H9 (cell line): Measurements from ENCODE around the gene GRM3. TPM values are rescaled to one million over a fixed set of nuclear protein-coding genes. Genes with fewer than 3 reads are reported as not detected.

Source experiments
- DNase-seq: peaks from one replicate; pipeline ENCODE4 v3.0.0-alpha.2; 2017
- H2AFZ ChIP-seq: one replicate; pipeline ENCODE4 v1.6.1; 2013; ENCODE audit warnings: mild to moderate bottlenecking, low read length, control low read depth, moderate library complexity
- H2AK5ac ChIP-seq: 2 replicates; pipeline ENCODE4 v1.6.1; 2013; ENCODE audit warnings: low read length, control low read depth, mixed read lengths; ENCODE audit not compliant: insufficient read length
- H2BK120ac ChIP-seq: one replicate; pipeline ENCODE4 v1.6.1; 2013; ENCODE audit warnings: low read depth, mild to moderate bottlenecking, low read length, control low read depth, inconsistent platforms; ENCODE audit not compliant: poor library complexity, severe bottlenecking
- H2BK12ac ChIP-seq: 2 replicates; pipeline ENCODE4 v1.6.1; 2013; ENCODE audit warnings: low read length, control low read depth, mixed read lengths, low read depth; ENCODE audit not compliant: insufficient read length
- H2BK15ac ChIP-seq: 2 replicates; pipeline ENCODE4 v1.6.1; 2013; ENCODE audit warnings: low read depth, low read length, control low read depth
- H2BK20ac ChIP-seq: one replicate; pipeline ENCODE4 v1.6.1; 2013; ENCODE audit warnings: low read depth, mild to moderate bottlenecking, low read length, control low read depth, inconsistent platforms; ENCODE audit not compliant: poor library complexity, severe bottlenecking
- H2BK5ac ChIP-seq: 2 replicates; pipeline ENCODE4 v1.6.1; 2013; ENCODE audit warnings: low read length, control low read depth, mixed read lengths; ENCODE audit not compliant: insufficient read length
- H3K14ac ChIP-seq: 2 replicates; pipeline ENCODE4 v1.6.1; 2013; ENCODE audit warnings: low read length, control low read depth; ENCODE audit not compliant: insufficient read depth
- H3K18ac ChIP-seq: 2 replicates; pipeline ENCODE4 v1.6.1; 2013; ENCODE audit warnings: low read depth, mild to moderate bottlenecking, mixed read lengths, low read length, control low read depth; ENCODE audit not compliant: insufficient read length
- H3K23ac ChIP-seq: 2 replicates; pipeline ENCODE4 v1.6.1; 2013; ENCODE audit warnings: low read length, control low read depth, mixed read lengths, low read depth; ENCODE audit not compliant: insufficient read length
- H3K23me2 ChIP-seq: 2 replicates; pipeline ENCODE4 v1.6.1; 2013; ENCODE audit warnings: low read depth, mild to moderate bottlenecking, mixed read lengths, low read length, control low read depth; ENCODE audit not compliant: insufficient read length, poor library complexity, severe bottlenecking
- H3K27ac ChIP-seq: 2 replicates; pipeline ENCODE4 v1.5.1; 2013; ENCODE audit warnings: low read length, control low read depth, mixed read lengths, low read depth; ENCODE audit not compliant: insufficient read length
- H3K27me3 ChIP-seq: 2 replicates; pipeline ENCODE4 v1.6.1; 2013; ENCODE audit warnings: low read length, control low read depth, inconsistent platforms; ENCODE audit not compliant: insufficient read depth
- H3K4ac ChIP-seq: 2 replicates; pipeline ENCODE4 v1.6.1; 2013; ENCODE audit warnings: low read depth, mild to moderate bottlenecking, control low read depth, inconsistent platforms, low read length, moderate library complexity
- H3K4me1 ChIP-seq: 2 replicates; pipeline ENCODE4 v1.6.1; 2013; ENCODE audit warnings: low read length, control low read depth, inconsistent platforms; ENCODE audit not compliant: insufficient read depth
- H3K4me2 ChIP-seq: 2 replicates; pipeline ENCODE4 v1.6.1; 2013; ENCODE audit warnings: low read length, control low read depth, mixed read lengths; ENCODE audit not compliant: insufficient read length, insufficient read depth
- H3K56ac ChIP-seq: 2 replicates; pipeline ENCODE4 v1.6.1; 2013; ENCODE audit warnings: low read depth, mild to moderate bottlenecking, mixed read lengths, low read length, control low read depth; ENCODE audit not compliant: insufficient read length
- H3K79me1 ChIP-seq: 2 replicates; pipeline ENCODE4 v1.6.1; 2013; ENCODE audit warnings: low read depth, mild to moderate bottlenecking, moderate library complexity, low read length, control low read depth, inconsistent platforms; ENCODE audit not compliant: insufficient read depth, poor library complexity, severe bottlenecking
- H3K79me2 ChIP-seq: 2 replicates; pipeline ENCODE4 v1.6.1; 2013; ENCODE audit warnings: low read length, control low read depth, inconsistent platforms; ENCODE audit not compliant: insufficient read depth
- H3K9ac ChIP-seq: 2 replicates; pipeline ENCODE4 v1.6.1; 2013; ENCODE audit warnings: low read length, control low read depth, mixed read lengths; ENCODE audit not compliant: insufficient read length; ENCODE audit errors: extremely low read depth
- H3K9me3 ChIP-seq: one replicate; pipeline ENCODE4 v1.6.1; 2013; ENCODE audit warnings: low read depth, low read length, inconsistent platforms; ENCODE audit not compliant: control insufficient read depth
- H3T11ph ChIP-seq: one replicate; pipeline ENCODE4 v1.6.1; 2013; ENCODE audit warnings: mild to moderate bottlenecking, low read length, control low read depth, inconsistent platforms
- H4K20me1 ChIP-seq: one replicate; pipeline ENCODE4 v1.6.1; 2013; ENCODE audit not compliant: control insufficient read depth, insufficient read length, insufficient read depth
- H4K5ac ChIP-seq: 2 replicates; pipeline ENCODE4 v1.6.1; 2013; ENCODE audit warnings: low read depth, mild to moderate bottlenecking, mixed read lengths, low read length, control low read depth; ENCODE audit not compliant: insufficient read length
- H4K8ac ChIP-seq: replicated peaks from 2 replicates; pipeline ENCODE4 v1.6.1; 2013; ENCODE audit warnings: low read length, control low read depth, mixed read lengths, low read depth; ENCODE audit not compliant: insufficient read length
- H4K91ac ChIP-seq: 2 replicates; pipeline ENCODE4 v1.6.1; 2013; ENCODE audit warnings: low read depth, mild to moderate bottlenecking, moderate library complexity, mixed read lengths, low read length, control low read depth; ENCODE audit not compliant: insufficient read length
- H3K27ac Mint-ChIP-seq, 3 experiments: 2 replicates in 2 of 3; 3 replicates in 1 of 3; pipeline ENCODE4 v1.8.0; 2020 to 2021; ENCODE audit warnings: mixed read lengths in 3 of 3, mild to moderate bottlenecking in 1 of 3, moderate library complexity in 1 of 3
- H3K27me3 Mint-ChIP-seq: 2 replicates; pipeline ENCODE4 v1.8.0; 2021; ENCODE audit warnings: low read depth, mild to moderate bottlenecking, moderate library complexity, mixed read lengths
- H3K36me3 Mint-ChIP-seq, 3 experiments: 2 replicates in 2 of 3; 3 replicates in 1 of 3; pipeline ENCODE4 v1.8.0; 2020 to 2021; ENCODE audit warnings: low read depth in 3 of 3, mixed read lengths in 3 of 3; ENCODE audit not compliant: insufficient read depth in 1 of 3
- H3K4me1 Mint-ChIP-seq, 2 experiments: 2 replicates each; pipeline ENCODE4 v1.8.0; 2020; ENCODE audit warnings: mixed read lengths in 2 of 2
- H3K4me3 Mint-ChIP-seq, 2 experiments: 2 replicates in 1 of 2; 3 replicates in 1 of 2; pipeline ENCODE4 v1.8.0; 2020 to 2021; ENCODE audit warnings: mild to moderate bottlenecking in 2 of 2, mixed read lengths in 2 of 2, moderate library complexity in 1 of 2
- H3K9me3 Mint-ChIP-seq, 2 experiments: 2 replicates in 1 of 2; 3 replicates in 1 of 2; pipeline ENCODE4 v1.8.0; 2020; ENCODE audit warnings: mild to moderate bottlenecking in 2 of 2, mixed read lengths in 2 of 2, moderate library complexity in 1 of 2
- CTCF ChIP-seq: fragments of 200-600 bp; sonication (generic); conservative IDR thresholded peaks from 3 replicates; pipeline ENCODE4 v1.8.0; 2021; ENCODE audit warnings: antibody characterized with exemption, mild to moderate bottlenecking
- WGBS: extraction: QIAGEN DNeasy Blood & Tissue Kit; methylation state at CpG from one replicate; pipeline ENCODE4 v1.1.7; 2013; ENCODE audit warnings: missing lambda C conversion rate, low lambda C conversion rate, mixed read lengths; ENCODE audit not compliant: insufficient read length; ENCODE audit errors: extremely low coverage; 5-methylcytosine and 5-hydroxymethylcytosine counted together
- total RNA-seq: library from RNA; stranded (reverse); gene quantifications from 2 replicates; pipeline ENCODE4 v1.2.1, GENCODE V29; 2021

GRM3 gene
- total RNA-seq, 1 experiment from 2014 or later = 0.15 TPM

GRCh38 chr7:86768967-86769760, 125.5 kb downstream of the GRM3 start:
- Histone ChIP-seq H2BK5ac (no peak overlapping the region), H3K4me1 (no peaks in the 10 kb centered on the region), H3K9me3 (no peaks in the 10 kb centered on the region), H2BK20ac (no peak overlapping the region), H2BK120ac (no peak overlapping the region), H2AK5ac (no peak overlapping the region), H3K9ac (no peak overlapping the region), H3K79me1 (no peaks in the 10 kb centered on the region), H3K18ac (no peak overlapping the region), H2BK15ac (no peak overlapping the region), H4K20me1 (no peaks in the 10 kb centered on the region), H2BK12ac (no peak overlapping the region), H3K79me2 (no peaks in the 10 kb centered on the region), H3K56ac (no peak overlapping the region), H3K14ac (no peak overlapping the region), H4K8ac (no peak overlapping the region), H4K91ac (no peak overlapping the region), H4K5ac (no peak overlapping the region), H3K23me2 (no peaks in the 10 kb centered on the region), H3K27me3 (no peaks in the 10 kb centered on the region), H3K4me2 (no peak overlapping the region), H3K27ac (no peak overlapping the region), H3K23ac (no peak overlapping the region), H3K4ac (no peak overlapping the region), H3T11ph (no peak overlapping the region), H2AFZ (no peak overlapping the region)
- Mint-ChIP-seq H3K9me3 (no peaks in the 10 kb centered on the region), H3K4me3 (no peak overlapping the region), H3K27me3 (no peaks in the 10 kb centered on the region), H3K4me1 (peaks cover 4 to 5% of the 10 kb centered on the region in 2 experiments), H3K36me3 (peaks cover 0 to 3% (median 0%) of the 10 kb centered on the region in 3 experiments; a peak in 2 of 7 replicates), H3K27ac (peak overlapping the region in 2 of 3 experiments; percentile 30 to 63; a peak in 3 of 7 replicates)
- no CpG with 5 or more reads among the region's 4 CpGs for WGBS
- no peak for DNase-seq
- TF ChIP-seq CTCF = no peak
